ENCODE results near the gene OSBPL7. TPM values are rescaled to one million over a fixed set of nuclear protein-coding genes. Genes with fewer than 3 reads are reported as not detected.

OSBPL7 gene, protein sequence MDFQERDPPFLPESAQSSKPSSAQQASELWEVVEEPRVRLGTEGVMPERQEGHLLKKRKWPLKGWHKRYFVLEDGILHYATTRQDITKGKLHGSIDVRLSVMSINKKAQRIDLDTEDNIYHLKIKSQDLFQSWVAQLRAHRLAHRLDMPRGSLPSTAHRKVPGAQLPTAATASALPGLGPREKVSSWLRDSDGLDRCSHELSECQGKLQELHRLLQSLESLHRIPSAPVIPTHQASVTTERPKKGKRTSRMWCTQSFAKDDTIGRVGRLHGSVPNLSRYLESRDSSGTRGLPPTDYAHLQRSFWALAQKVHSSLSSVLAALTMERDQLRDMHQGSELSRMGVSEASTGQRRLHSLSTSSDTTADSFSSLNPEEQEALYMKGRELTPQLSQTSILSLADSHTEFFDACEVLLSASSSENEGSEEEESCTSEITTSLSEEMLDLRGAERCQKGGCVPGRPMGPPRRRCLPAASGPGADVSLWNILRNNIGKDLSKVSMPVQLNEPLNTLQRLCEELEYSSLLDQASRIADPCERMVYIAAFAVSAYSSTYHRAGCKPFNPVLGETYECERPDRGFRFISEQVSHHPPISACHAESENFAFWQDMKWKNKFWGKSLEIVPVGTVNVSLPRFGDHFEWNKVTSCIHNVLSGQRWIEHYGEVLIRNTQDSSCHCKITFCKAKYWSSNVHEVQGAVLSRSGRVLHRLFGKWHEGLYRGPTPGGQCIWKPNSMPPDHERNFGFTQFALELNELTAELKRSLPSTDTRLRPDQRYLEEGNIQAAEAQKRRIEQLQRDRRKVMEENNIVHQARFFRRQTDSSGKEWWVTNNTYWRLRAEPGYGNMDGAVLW
- 7.3 and 10.1 TPM in 2 replicates for total RNA-seq (ENCODE audit: low replicate concordance)

GRCh38 chr17:47821424-47822391 lies at the start of gene OSBPL7:
TSS of gene OSBPL7 (minus strand) at chr17:47821794. CDS start at chr17:47820278, 1,516 bp downstream.

GRCh38 chr17:47850692-47851573 lies 29.3 kb upstream of the OSBPL7 start, which contains the start of gene SP6:
TSS of gene SP6 (minus strand) at chr17:47851163. CDS start at chr17:47848429, 2,734 bp downstream.

DNA sequence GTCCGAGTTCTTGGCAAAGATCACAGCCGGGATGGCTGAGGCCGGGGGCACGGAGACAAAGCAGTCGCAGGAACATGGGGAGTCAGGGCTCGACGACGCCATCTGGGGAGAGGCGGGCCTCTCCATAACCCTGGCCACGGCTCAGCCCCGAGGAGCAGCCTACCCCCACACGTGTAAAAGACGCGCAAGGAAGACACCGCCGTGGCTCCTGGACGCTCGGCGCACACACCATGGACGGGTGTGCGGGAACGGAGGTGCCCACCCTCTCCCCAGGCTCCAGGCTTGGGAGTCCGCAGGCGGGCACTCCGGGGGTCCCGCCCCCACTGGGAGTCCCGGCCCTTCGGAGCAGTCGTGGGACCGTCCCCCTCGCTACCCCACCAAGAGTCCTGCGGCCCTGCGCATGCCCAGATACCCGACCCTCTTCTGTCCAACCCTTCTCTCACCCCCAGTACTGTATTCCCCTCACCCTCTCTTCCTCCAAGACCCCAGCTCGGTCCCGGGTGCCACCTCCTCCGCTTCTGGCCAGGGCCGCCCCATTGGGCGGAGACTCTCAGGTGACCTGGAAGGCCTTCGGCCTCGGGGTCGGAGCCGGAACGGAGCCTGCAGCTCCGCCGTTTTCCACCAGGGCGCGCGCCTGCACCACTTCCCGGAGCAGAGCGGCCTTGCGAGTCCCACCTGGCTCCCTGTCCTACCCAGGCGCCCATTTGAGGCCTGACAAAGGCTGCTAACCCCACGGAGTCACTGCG lies 19.3 kb upstream of the OSBPL7 start, which contains the start of gene SCRN2:
SCRN2 (minus strand) TSS at position 532 of the 746 bp plus-strand sequence; CDS start at position 102, 430 bp downstream.

DNA sequence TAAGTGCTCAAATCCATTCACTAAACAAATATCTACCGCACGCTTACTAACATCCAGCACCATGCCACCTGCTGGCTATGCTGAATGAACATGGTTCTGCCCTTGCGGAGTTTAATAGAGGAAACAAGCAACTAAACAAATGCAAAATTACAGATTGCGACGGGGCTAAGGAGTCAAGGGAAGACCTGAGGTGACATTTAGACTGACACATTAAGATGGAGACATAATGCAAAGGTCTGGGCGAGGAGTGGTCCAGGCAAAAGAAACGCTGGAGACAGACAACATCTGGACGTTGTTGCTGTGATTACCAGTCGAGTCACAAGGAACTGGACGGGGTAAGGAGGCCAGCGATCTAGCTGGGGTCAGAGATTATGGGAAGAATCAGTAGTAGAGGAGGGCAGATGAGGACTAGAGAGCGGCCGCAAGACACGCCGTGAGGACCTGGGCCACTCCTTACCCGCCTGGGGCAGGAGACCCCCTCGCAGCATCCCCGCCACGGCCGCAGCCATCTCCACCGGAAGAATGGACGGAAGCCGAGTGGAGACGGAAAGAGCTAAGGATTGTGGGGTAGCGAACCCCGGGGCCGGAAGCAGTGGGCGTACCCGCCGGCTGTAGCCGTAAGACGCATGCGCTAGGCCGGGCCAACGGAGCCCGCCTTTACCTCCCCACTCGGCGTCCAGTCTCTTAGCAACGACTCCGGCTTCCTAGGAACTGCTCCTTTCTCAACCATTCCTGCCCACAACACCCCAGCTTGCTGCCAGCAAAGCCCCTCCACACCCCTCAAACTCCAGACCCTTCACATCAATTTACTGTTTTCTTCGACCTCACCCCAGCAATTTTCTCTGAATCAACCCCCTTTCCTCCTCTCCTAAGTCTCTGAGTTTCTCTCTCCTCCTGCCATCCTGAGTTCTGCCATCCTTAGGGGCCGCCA lies 9.7 kb upstream of the OSBPL7 start, which contains the start of the genes LRRC46 and MRPL10:
LRRC46 (plus strand) TSS at position 668 of the 931 bp plus-strand sequence. CDS start 320 bp downstream, outside the sequence.
MRPL10 (minus strand) TSS at position 539 of the 931 bp plus-strand sequence; CDS start at position 509, 30 bp downstream.

Other genes starting within 250 kb of the OSBPL7 start
- gene KPNB1, start 171.9 kb downstream of the OSBPL7 start, total RNA-seq (ENCODE audit: low replicate concordance), result 187 and 246 TPM in 2 replicates
- gene TBKBP1, start 127.6 kb downstream of the OSBPL7 start, total RNA-seq (ENCODE audit: low replicate concordance), result 4.6 and 5.5 TPM in 2 replicates
- not detected in 2 replicates for gene TBX21, start 88.6 kb downstream of the OSBPL7 start, total RNA-seq (ENCODE audit: low replicate concordance)
- gene MRPL10, start 9.7 kb upstream of the OSBPL7 start, total RNA-seq (ENCODE audit: low replicate concordance), result 16.1 and 21.3 TPM in 2 replicates
- 0.08 TPM in 1 of 2 replicates, not detected in the other for gene LRRC46, start 9.9 kb upstream of the OSBPL7 start, total RNA-seq (ENCODE audit: low replicate concordance)
- gene SCRN2, start 19.5 kb upstream of the OSBPL7 start, total RNA-seq (ENCODE audit: low replicate concordance), result 44.1 and 47.4 TPM in 2 replicates
- gene SP6, start 29.4 kb upstream of the OSBPL7 start, total RNA-seq (ENCODE audit: low replicate concordance), result 0.08 and 0.12 TPM in 2 replicates
- gene SP2, start 74.4 kb upstream of the OSBPL7 start, total RNA-seq (ENCODE audit: low replicate concordance), result 0.23 and 0.35 TPM in 2 replicates
- gene PNPO, start 119.8 kb upstream of the OSBPL7 start, total RNA-seq (ENCODE audit: low replicate concordance), result 20.4 and 34.2 TPM in 2 replicates
- gene PRR15L, start 136.1 kb upstream of the OSBPL7 start, total RNA-seq (ENCODE audit: low replicate concordance), result not detected in 2 replicates
- gene CDK5RAP3, start 149.3 kb upstream of the OSBPL7 start, total RNA-seq (ENCODE audit: low replicate concordance), result 83.0 and 117 TPM in 2 replicates
- gene COPZ2, start 216.0 kb upstream of the OSBPL7 start, total RNA-seq (ENCODE audit: low replicate concordance), result 89.7 and 130 TPM in 2 replicates
- gene NFE2L1, start 226.6 kb upstream of the OSBPL7 start, total RNA-seq (ENCODE audit: low replicate concordance), result 81.2 and 192 TPM in 2 replicates